Endothelial cell (in vitro differentiated cells): Measurements from ENCODE around the gene POTEM. TPM values are rescaled to one million over a fixed set of nuclear protein-coding genes. Genes with fewer than 3 reads are reported as not detected.
"Not testable (repeated sequence)": the region's sequence is repeated elsewhere in the genome, so short reads cannot be mapped to it uniquely, and the experiment has no call there.

Experiments used
- DNase-seq: peaks from one replicate; pipeline ENCODE4 v3.0.0; 2021; ENCODE audit warnings: low spot score
- H3K27ac Mint-ChIP-seq: one replicate; pipeline ENCODE4 v1.8.0; 2021; ENCODE audit warnings: mixed read lengths, inconsistent platforms; ENCODE audit not compliant: unreplicated experiment
- H3K27me3 Mint-ChIP-seq: one replicate; pipeline ENCODE4 v1.8.0; 2021; ENCODE audit warnings: mild to moderate bottlenecking, moderate library complexity, mixed read lengths, inconsistent platforms; ENCODE audit not compliant: unreplicated experiment
- H3K36me3 Mint-ChIP-seq: one replicate; pipeline ENCODE4 v1.8.0; 2021; ENCODE audit warnings: mild to moderate bottlenecking, low read depth, mixed read lengths, inconsistent platforms; ENCODE audit not compliant: unreplicated experiment
- H3K4me1 Mint-ChIP-seq: one replicate; pipeline ENCODE4 v1.8.0; 2021; ENCODE audit warnings: mild to moderate bottlenecking, mixed read lengths, inconsistent platforms; ENCODE audit not compliant: unreplicated experiment
- H3K4me3 Mint-ChIP-seq: one replicate; pipeline ENCODE4 v1.8.0; 2021; ENCODE audit warnings: mild to moderate bottlenecking, mixed read lengths, inconsistent platforms; ENCODE audit not compliant: unreplicated experiment
- H3K9me3 Mint-ChIP-seq: one replicate; pipeline ENCODE4 v1.8.0; 2021; ENCODE audit warnings: mixed read lengths, inconsistent platforms; ENCODE audit not compliant: unreplicated experiment
- total RNA-seq: library from RNA; stranded (reverse); fragmentation: NEBNext Ultra II Directional; extraction: Animal tissue kit (Norgen Biotek cat#: 25700); gene quantifications from one replicate; pipeline ENCODE4 v1.2.1, GENCODE V29; 2021; ENCODE audit not compliant: unreplicated experiment

POTEM gene
- total RNA-seq, 1 donor from 2014 or later = not detected

GRCh38 chr14:19002566-19002965 is 35.3 kb downstream of the POTEM start:
- DNase-seq, H3K27ac Mint-ChIP-seq, H3K27me3 Mint-ChIP-seq, H3K9me3 Mint-ChIP-seq, H3K4me3 Mint-ChIP-seq, H3K4me1 Mint-ChIP-seq, H3K36me3 Mint-ChIP-seq: not testable (repeated sequence)

GRCh38 chr14:19006490-19006889 is 39.3 kb downstream of the POTEM start:
- H3K36me3 Mint-ChIP-seq, H3K4me1 Mint-ChIP-seq, H3K27ac Mint-ChIP-seq, H3K27me3 Mint-ChIP-seq, H3K4me3 Mint-ChIP-seq, H3K9me3 Mint-ChIP-seq, DNase-seq: not testable (repeated sequence)

- not testable (repeated sequence) for H3K27me3 Mint-ChIP-seq
Observed at GRCh38 chr14:19007678-19008077, 40.4 kb downstream of the POTEM start.

DNA sequence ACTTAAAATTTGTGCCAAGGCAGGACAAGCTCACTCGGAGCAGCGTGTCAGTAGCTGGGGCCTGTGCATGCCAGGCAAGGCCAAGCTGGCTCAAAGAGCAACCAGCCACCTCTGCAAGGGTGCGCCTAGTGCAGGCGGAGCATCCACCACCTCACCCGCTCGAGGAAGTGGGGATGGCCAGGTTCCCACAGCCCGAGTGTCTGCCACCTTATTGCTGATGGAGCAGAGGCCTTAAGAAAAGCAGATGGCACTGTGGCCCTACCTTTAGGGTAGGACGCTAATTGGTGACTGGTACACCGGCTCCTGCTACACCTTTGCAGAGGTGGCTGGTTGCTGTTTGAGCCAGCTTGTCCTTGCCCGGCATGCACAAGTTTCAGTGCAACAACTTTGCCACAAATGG is 43.8 kb downstream of the POTEM start:
- not testable (repeated sequence) for H3K4me3 Mint-ChIP-seq, H3K27me3 Mint-ChIP-seq, H3K36me3 Mint-ChIP-seq, H3K9me3 Mint-ChIP-seq, DNase-seq, H3K27ac Mint-ChIP-seq, H3K4me1 Mint-ChIP-seq

More at GRCh38 chr14:19007678-19008077, 40.4 kb downstream of the POTEM start:
- not testable (repeated sequence) for H3K27ac Mint-ChIP-seq, H3K9me3 Mint-ChIP-seq, DNase-seq, H3K4me1 Mint-ChIP-seq, H3K36me3 Mint-ChIP-seq, H3K4me3 Mint-ChIP-seq

DNA sequence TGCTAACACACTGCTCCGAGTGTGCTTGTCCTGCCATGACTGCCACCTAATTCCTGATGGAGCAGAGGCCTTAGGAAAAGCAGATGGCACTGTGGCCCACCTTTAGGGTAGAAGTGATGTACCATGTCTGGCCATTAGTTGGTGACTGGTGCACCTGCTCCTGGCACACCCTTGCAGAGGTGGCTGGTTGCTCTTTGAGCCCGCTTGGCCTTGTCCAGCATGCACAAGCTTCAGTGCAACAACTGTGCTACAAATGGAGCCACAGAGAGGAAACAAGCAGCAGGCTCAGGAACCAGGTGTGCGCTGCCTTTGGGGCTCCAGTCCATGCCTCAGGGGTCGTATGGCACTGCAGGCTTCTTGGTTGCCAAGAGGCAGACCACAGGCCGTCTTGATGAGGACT is 44.5 kb downstream of the POTEM start:
- not testable (repeated sequence) for H3K36me3 Mint-ChIP-seq, H3K27me3 Mint-ChIP-seq, H3K27ac Mint-ChIP-seq, H3K9me3 Mint-ChIP-seq, DNase-seq, H3K4me3 Mint-ChIP-seq, H3K4me1 Mint-ChIP-seq

DNA sequence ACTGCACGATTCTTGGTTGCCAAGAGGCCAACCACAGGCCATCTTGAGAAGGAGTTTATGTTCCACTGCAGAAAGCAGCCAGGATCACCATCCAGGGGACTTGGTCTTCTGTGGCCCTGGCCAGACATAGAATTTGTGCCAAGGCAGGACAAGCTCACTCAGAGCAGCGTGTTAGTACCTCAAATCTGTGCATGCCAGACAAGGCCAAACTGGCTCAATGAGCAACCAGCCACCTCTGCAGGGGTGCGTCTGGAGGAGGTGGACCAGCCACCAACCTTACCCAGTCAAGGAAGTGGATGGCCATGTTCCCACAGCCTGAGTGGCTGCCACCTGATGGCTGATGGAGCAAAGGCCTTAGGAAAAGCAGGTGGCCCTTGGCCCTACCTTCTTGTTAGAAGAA is 48.0 kb downstream of the POTEM start:
- not testable (repeated sequence) for H3K27ac Mint-ChIP-seq

GRCh38 chr14:19025080-19025589 is 57.9 kb downstream of the POTEM start:
- H3K9me3 Mint-ChIP-seq, H3K4me3 Mint-ChIP-seq, DNase-seq, H3K27me3 Mint-ChIP-seq, H3K4me1 Mint-ChIP-seq, H3K36me3 Mint-ChIP-seq: not testable (repeated sequence)
- H3K27ac Mint-ChIP-seq = peak overlapping the region; percentile 9

More for the DNA sequence above, 48.0 kb downstream of the POTEM start:
- H3K4me1 Mint-ChIP-seq, H3K27me3 Mint-ChIP-seq, H3K4me3 Mint-ChIP-seq, H3K36me3 Mint-ChIP-seq, H3K9me3 Mint-ChIP-seq, DNase-seq: not testable (repeated sequence)

DNA sequence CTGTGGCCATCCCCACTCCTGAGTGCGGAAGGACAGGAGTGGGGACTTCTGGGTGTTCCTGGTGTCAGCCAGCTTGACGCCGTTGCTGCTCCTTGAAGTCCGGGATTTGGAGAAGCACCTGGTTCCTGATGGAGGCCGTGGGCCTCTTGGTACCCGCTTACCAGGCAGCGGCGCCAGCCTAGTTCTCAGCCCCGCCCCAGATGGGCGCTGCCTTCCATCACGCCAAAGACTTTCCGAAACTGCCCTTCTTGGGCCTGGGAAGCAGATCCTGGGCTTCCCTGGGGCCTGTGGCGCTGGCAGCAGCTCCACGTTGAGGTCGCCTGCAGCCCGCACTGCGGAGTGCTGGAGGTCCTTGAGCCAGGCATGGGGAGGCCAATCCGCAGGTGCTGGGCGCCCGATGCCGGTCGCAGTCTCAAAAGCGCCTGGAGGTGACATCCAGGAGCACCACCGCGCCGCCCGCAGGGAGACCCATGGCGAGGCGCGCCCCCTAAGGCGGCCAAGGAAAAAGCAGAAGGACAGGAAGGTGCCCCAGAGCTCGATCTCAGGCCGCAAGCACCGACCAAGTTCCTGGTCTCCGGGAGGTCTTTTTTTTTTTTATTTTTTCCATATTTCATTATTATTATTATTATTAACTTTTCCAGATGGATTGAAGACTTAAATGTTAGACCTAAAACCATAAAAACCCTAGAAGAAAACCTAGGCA is 59.6 kb downstream of the POTEM start:
- H3K36me3 Mint-ChIP-seq, H3K4me1 Mint-ChIP-seq, DNase-seq, H3K9me3 Mint-ChIP-seq, H3K4me3 Mint-ChIP-seq, H3K27ac Mint-ChIP-seq, H3K27me3 Mint-ChIP-seq: not testable (repeated sequence)

DNA sequence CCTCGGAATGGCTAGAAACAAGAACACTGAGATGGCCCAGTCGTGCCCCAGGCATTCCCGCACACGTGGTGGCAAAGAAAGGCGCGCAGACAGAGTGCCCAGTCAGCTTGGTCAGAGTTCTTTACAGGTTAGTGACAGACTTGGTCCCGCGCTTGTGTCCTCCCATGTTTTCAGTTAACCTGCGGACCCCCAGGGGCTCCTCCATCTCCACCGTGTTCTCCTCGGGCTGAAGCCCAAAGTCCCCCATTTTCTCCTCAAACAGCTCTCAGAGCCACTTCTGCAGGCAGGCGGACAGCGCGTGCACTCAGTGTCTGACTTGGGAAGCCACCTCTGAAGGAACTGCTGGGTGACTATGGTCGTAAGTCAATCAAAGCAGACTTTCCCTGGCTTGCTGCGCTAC is 60.7 kb downstream of the POTEM start:
- not testable (repeated sequence) for H3K4me1 Mint-ChIP-seq, H3K27ac Mint-ChIP-seq, H3K9me3 Mint-ChIP-seq, H3K27me3 Mint-ChIP-seq, H3K4me3 Mint-ChIP-seq, DNase-seq, H3K36me3 Mint-ChIP-seq

DNA sequence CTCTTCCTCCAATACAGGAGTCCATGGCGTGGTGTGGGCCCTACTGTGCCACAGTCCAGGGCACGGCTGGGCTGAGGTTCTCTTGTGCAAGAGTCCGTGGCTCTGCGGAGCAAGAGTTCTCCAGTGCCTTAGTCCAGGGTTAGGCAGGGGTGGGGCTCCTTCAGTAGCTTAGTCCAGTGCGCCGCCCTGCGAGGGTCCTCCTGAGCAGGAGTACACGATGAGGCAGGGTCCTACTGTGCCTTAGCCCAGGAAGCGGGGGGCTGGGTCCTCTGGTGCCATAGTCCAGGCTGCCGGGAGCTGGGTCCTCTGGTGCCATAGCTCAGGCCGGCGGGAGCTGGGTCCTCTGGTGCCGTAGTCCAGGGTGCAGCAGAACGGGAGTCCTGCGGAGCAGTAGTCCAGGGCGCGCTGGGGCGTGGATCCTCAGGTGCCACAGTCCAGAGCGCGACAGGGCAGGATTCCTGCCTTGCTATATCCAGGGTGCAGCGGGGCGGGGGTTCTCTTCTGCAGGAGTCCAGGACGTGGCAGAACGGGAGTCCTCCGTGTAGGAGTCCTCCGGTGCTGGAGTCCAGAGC is 69.7 kb downstream of the POTEM start:
- H3K4me3 Mint-ChIP-seq, DNase-seq, H3K27me3 Mint-ChIP-seq, H3K27ac Mint-ChIP-seq, H3K4me1 Mint-ChIP-seq, H3K36me3 Mint-ChIP-seq, H3K9me3 Mint-ChIP-seq: not testable (repeated sequence)

- not testable (repeated sequence) for H3K4me3 Mint-ChIP-seq, H3K27ac Mint-ChIP-seq, H3K27me3 Mint-ChIP-seq, H3K9me3 Mint-ChIP-seq, H3K4me1 Mint-ChIP-seq, H3K36me3 Mint-ChIP-seq, DNase-seq
Observed at GRCh38 chr14:19038060-19038664, 70.9 kb downstream of the POTEM start.

- H3K4me1 Mint-ChIP-seq, DNase-seq, H3K9me3 Mint-ChIP-seq, H3K27me3 Mint-ChIP-seq, H3K27ac Mint-ChIP-seq, H3K4me3 Mint-ChIP-seq, H3K36me3 Mint-ChIP-seq: not testable (repeated sequence)
Observed at GRCh38 chr14:19038785-19039184, 71.6 kb downstream of the POTEM start.
